Fibroblast of villous mesenchyme (primary cell): ENCODE measurements around the gene RPS6KL1. TPM values are rescaled to one million over a fixed set of nuclear protein-coding genes. Genes with fewer than 3 reads are reported as not detected.

Experiments
- DNase-seq: peaks from one replicate; pipeline ENCODE4 v3.0.0-alpha.2; 2010; ENCODE audit warnings: low read depth
- H3K4me3 ChIP-seq: 2 replicates; pipeline ENCODE4 v1.5.1; 2011; ENCODE audit warnings: low read depth, mild to moderate bottlenecking, low read length
- total RNA-seq: library from RNA; depleted of rRNA; stranded (reverse); fragments of >200 nt; gene quantifications from 2 replicates; pipeline ENCODE4 v1.2.3, GENCODE V29; 2012
- TF ChIP-seq, protein P1 (sequence below): IDR thresholded peaks from 2 replicates; pipeline ENCODE4 v1.5.1; 2012; ENCODE audit warnings: low read depth, mild to moderate bottlenecking, low read length; ENCODE audit not compliant: insufficient read depth

Gene RPS6KL1
- total RNA-seq, 1 donor = 2.2 TPM

- no peak for DNase-seq
- TF ChIP-seq, protein P1, sequence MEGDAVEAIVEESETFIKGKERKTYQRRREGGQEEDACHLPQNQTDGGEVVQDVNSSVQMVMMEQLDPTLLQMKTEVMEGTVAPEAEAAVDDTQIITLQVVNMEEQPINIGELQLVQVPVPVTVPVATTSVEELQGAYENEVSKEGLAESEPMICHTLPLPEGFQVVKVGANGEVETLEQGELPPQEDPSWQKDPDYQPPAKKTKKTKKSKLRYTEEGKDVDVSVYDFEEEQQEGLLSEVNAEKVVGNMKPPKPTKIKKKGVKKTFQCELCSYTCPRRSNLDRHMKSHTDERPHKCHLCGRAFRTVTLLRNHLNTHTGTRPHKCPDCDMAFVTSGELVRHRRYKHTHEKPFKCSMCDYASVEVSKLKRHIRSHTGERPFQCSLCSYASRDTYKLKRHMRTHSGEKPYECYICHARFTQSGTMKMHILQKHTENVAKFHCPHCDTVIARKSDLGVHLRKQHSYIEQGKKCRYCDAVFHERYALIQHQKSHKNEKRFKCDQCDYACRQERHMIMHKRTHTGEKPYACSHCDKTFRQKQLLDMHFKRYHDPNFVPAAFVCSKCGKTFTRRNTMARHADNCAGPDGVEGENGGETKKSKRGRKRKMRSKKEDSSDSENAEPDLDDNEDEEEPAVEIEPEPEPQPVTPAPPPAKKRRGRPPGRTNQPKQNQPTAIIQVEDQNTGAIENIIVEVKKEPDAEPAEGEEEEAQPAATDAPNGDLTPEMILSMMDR = no peak
- H3K4me3 ChIP-seq = no peak overlapping the region
Measured at GRCh38 chr14:74947353-74948227, 24.5 kb upstream of the RPS6KL1 start.

DNA sequence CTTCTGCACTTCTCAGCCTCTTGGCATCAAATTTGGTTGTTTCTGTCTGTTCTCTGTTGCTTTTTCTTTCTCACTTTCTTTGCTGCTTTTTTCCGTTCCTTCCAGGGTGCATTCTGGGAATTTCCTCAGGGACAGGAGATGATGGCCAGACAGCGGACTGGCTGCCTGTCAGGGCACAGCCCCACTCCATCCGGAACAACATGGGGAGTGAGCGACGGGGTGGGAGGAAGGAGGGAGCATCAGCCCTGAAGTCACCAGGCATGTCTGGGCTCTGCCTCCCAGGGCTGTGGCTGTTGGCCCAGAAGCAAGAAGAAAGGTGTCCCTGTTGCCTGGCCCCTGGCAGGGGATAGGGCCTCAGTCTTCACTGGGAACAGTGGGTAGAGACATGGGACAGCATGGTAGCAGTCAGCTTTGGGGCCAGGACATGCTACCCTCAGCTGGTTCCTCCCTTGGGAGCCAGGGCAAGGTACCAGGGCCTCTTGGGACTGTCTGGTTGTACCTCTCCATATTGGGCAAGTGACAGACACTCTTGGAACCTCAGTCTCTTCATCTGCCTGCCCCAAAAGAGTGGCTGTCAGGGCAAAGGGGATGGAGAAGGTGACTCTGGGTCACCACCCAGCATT, 23.7 kb upstream of the RPS6KL1 start:
- H3K4me3 ChIP-seq = no peak overlapping the region
- no peak for DNase-seq
- TF ChIP-seq, protein P1 = no peak

- TF ChIP-seq, protein P1 = peak; percentile 98
- H3K4me3 ChIP-seq = no peak overlapping the region
- peak; percentile 62 for DNase-seq
Measured at GRCh38 chr14:74945852-74946658, 23.0 kb upstream of the RPS6KL1 start.

- no peak overlapping the region for H3K4me3 ChIP-seq
- TF ChIP-seq, protein P1 = peak; percentile 65
- DNase-seq = no peak
Measured at GRCh38 chr14:74945261-74945851, 22.3 kb upstream of the RPS6KL1 start.

DNA sequence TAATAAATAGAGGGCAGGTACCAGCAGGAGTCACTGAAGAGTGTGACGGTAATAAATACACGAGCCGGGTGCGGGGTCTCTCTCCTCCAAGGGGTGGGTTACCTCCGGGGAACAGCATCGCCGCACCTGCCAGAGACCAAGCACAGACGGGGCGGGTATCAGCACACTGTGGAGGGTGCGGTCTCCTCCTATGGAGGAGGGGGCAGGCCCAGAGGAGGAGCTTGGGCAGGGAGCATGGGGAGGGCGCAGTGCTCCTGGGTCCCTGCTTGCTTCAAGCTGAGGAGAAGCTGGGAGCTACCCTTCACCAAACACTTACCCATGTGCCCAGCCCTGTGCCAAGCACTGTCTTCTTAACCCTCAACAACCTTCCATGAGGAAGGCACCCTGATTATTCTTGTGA, 19.5 kb upstream of the RPS6KL1 start:
- no peak for DNase-seq
- TF ChIP-seq, protein P1 = no peak

GRCh38 chr14:74942181-74942580, 19.1 kb upstream of the RPS6KL1 start:
- DNase-seq = no peak
- TF ChIP-seq, protein P1 = no peak
- no peak overlapping the region for H3K4me3 ChIP-seq

More for the DNA sequence above, 19.5 kb upstream of the RPS6KL1 start:
- H3K4me3 ChIP-seq = no peak overlapping the region
